ENCODE results near the gene WAS.

- TF ChIP-seq POLR2AphosphoS5 (IDR thresholded peaks at IDR 0.05; ENCODE audit: borderline replicate concordance, low read depth, low read length) (no peak), EZH2 (IDR thresholded peaks at IDR 0.05) (no peak)
Measured at GRCh38 chrX:48702032-48702431, 18.4 kb downstream of the WAS start.
